Activated CD4-positive, CD25-positive, alpha-beta regulatory T cell treated with anti-CD3 and anti-CD28 coated beads, Interleukin-2, amount 50 U/mL, for 16 hours (primary cell): ENCODE measurements around the gene MICAL3.

Experiments used
- DNase-seq: peaks from one replicate; pipeline ENCODE4 v3.0.0-alpha.2; 2020; ENCODE audit warnings: low read depth, low spot score

The MICAL3 gene

GRCh38 chr22:17913801-17914347 is 110.5 kb downstream of the MICAL3 start:
- no peak for DNase-seq

GRCh38 chr22:17912945-17913721 is 111.2 kb downstream of the MICAL3 start:
- no peak for DNase-seq

GRCh38 chr22:17911887-17912286 is 112.5 kb downstream of the MICAL3 start:
- DNase-seq = no peak

GRCh38 chr22:17911312-17911705 is 113.1 kb downstream of the MICAL3 start:
- DNase-seq = no peak

- DNase-seq = no peak
These were observed 113.6 kb downstream of the MICAL3 start for GRCh38 chr22:17910561-17911311.

- no peak for DNase-seq
These were observed 116.7 kb downstream of the MICAL3 start for GRCh38 chr22:17907748-17908051.

GRCh38 chr22:17906978-17907747 is 117.2 kb downstream of the MICAL3 start:
- no peak for DNase-seq

GRCh38 chr22:17905445-17905844 is 118.9 kb downstream of the MICAL3 start:
- DNase-seq = no peak

- DNase-seq = no peak
These were observed 120.6 kb downstream of the MICAL3 start for GRCh38 chr22:17903564-17904295.

- no peak for DNase-seq
These were observed 121.4 kb downstream of the MICAL3 start for GRCh38 chr22:17902960-17903359.

- no peak for DNase-seq
These were observed 126.0 kb downstream of the MICAL3 start for GRCh38 chr22:17898375-17898774.

- DNase-seq = no peak
These were observed 126.5 kb downstream of the MICAL3 start for GRCh38 chr22:17897858-17898257.

GRCh38 chr22:17897426-17897825 is 126.9 kb downstream of the MICAL3 start:
- no peak for DNase-seq

GRCh38 chr22:17896586-17896985 is 127.8 kb downstream of the MICAL3 start:
- no peak for DNase-seq

GRCh38 chr22:17893900-17894535 is 130.3 kb downstream of the MICAL3 start:
- DNase-seq = no peak

- no peak for DNase-seq
These were observed 132.0 kb downstream of the MICAL3 start for GRCh38 chr22:17892376-17892775.

- no peak for DNase-seq
These were observed 132.7 kb downstream of the MICAL3 start for GRCh38 chr22:17891481-17892167.

- DNase-seq = no peak
These were observed 133.5 kb downstream of the MICAL3 start for GRCh38 chr22:17890892-17891291.

- no peak for DNase-seq
These were observed 134.1 kb downstream of the MICAL3 start for GRCh38 chr22:17890245-17890671.

- no peak for DNase-seq
These were observed 135.5 kb downstream of the MICAL3 start for GRCh38 chr22:17888855-17889254.
